NCI-H2107 treated with DMSO at 0.1 percent for 48 hours (cell line): ENCODE results near the gene MUCL1.

ENCODE experiments used
- DNase-seq: peaks from one replicate; lab custom pipeline; 2025; ENCODE audit not compliant: unreplicated experiment; lab: John Stamatoyannopoulos, UW

Gene MUCL1

GRCh38 chr12:54891717-54892478 is 37.6 kb downstream of the MUCL1 start:
- DNase-seq: peak; percentile 92
